NCI-H187 (cell line): ENCODE measurements around the gene RABGAP1L.
"Not testable (repeated sequence)": the region's sequence is repeated elsewhere in the genome, so short reads cannot be mapped to it uniquely, and the experiment has no call there.

ENCODE experiments used
- DNase-seq, 2 experiments: peaks; one replicate each; lab custom pipeline; 2025; lab: John Stamatoyannopoulos, UW

Gene RABGAP1L

GRCh38 chr1:174997041-174997440 lies 837.7 kb downstream of the RABGAP1L start:
- no peak for DNase-seq

GRCh38 chr1:174998569-174999215 lies 839.4 kb downstream of the RABGAP1L start:
- peak; percentile 66 to 72 for DNase-seq

GRCh38 chr1:174999216-174999935 lies 840.1 kb downstream of the RABGAP1L start:
- peak; percentile 100 for DNase-seq

GRCh38 chr1:174999936-175000696 lies 840.8 kb downstream of the RABGAP1L start, which contains the start of gene CACYBP:
Gene CACYBP (plus strand): TSS chr1:174999947. CDS start chr1:175000181, 234 bp downstream.
- DNase-seq = no peak

- no peak for DNase-seq
Measured at GRCh38 chr1:175000697-175001187, 841.4 kb downstream of the RABGAP1L start.

GRCh38 chr1:175002910-175003517 lies 843.7 kb downstream of the RABGAP1L start:
- DNase-seq = no peak

- DNase-seq = no peak
Measured at GRCh38 chr1:175003521-175003920, 844.2 kb downstream of the RABGAP1L start.

GRCh38 chr1:175005085-175005783 lies 845.9 kb downstream of the RABGAP1L start:
- DNase-seq = no peak

GRCh38 chr1:175009532-175009931 lies 850.2 kb downstream of the RABGAP1L start:
- no peak for DNase-seq

GRCh38 chr1:175013445-175013844 lies 854.1 kb downstream of the RABGAP1L start:
- no peak for DNase-seq

GRCh38 chr1:175015243-175015642 lies 855.9 kb downstream of the RABGAP1L start:
- DNase-seq = no peak

- no peak for DNase-seq
Measured at GRCh38 chr1:175019524-175019923, 860.2 kb downstream of the RABGAP1L start.

GRCh38 chr1:175023043-175023921 lies 864.0 kb downstream of the RABGAP1L start, which contains the start of gene MRPS14:
Gene MRPS14 (minus strand): TSS chr1:175023425. CDS start chr1:175023408, 17 bp downstream.
- DNase-seq = peak; percentile 98 to 99

- not testable (repeated sequence) for DNase-seq
Measured at GRCh38 chr1:175023922-175024242, 864.6 kb downstream of the RABGAP1L start.

GRCh38 chr1:175024773-175025172 lies 865.5 kb downstream of the RABGAP1L start:
- DNase-seq = no peak

GRCh38 chr1:175033953-175034352 lies 874.6 kb downstream of the RABGAP1L start:
- no peak for DNase-seq

- DNase-seq = no peak
Measured at GRCh38 chr1:175034775-175035174, 875.5 kb downstream of the RABGAP1L start.

GRCh38 chr1:175035865-175036264 lies 876.5 kb downstream of the RABGAP1L start:
- no peak for DNase-seq

- DNase-seq = no peak
Measured at GRCh38 chr1:175036476-175036875, 877.2 kb downstream of the RABGAP1L start.

- DNase-seq = no peak
Measured at GRCh38 chr1:175037416-175037815, 878.1 kb downstream of the RABGAP1L start.
